GM03348 (cell line): ENCODE measurements around the gene IL20RA.
A peak's percentile ranks its signal among the peaks of the same experiment; 100 is the strongest.
"Not testable (repeated sequence)": the region's sequence is repeated elsewhere in the genome, so short reads cannot be mapped to it uniquely, and the experiment has no call there.

Source experiments
- DNase-seq: peaks from one replicate; pipeline ENCODE4 v3.0.0; 2012; ENCODE audit warnings: low spot score

IL20RA gene, protein sequence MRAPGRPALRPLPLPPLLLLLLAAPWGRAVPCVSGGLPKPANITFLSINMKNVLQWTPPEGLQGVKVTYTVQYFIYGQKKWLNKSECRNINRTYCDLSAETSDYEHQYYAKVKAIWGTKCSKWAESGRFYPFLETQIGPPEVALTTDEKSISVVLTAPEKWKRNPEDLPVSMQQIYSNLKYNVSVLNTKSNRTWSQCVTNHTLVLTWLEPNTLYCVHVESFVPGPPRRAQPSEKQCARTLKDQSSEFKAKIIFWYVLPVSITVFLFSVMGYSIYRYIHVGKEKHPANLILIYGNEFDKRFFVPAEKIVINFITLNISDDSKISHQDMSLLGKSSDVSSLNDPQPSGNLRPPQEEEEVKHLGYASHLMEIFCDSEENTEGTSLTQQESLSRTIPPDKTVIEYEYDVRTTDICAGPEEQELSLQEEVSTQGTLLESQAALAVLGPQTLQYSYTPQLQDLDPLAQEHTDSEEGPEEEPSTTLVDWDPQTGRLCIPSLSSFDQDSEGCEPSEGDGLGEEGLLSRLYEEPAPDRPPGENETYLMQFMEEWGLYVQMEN

GRCh38 chr6:137044366-137045221 is at the start of gene IL20RA:
Gene IL20RA, minus strand, starts transcription at chr6:137044965. Its CDS starts 237 bp downstream, at chr6:137044728.
- peak; percentile 65 for DNase-seq

GRCh38 chr6:137093183-137094069 is 48.7 kb upstream of the IL20RA start:
- DNase-seq, result no peak

- DNase-seq, result no peak
Observed at GRCh38 chr6:137092018-137092417, 47.3 kb upstream of the IL20RA start.

DNA sequence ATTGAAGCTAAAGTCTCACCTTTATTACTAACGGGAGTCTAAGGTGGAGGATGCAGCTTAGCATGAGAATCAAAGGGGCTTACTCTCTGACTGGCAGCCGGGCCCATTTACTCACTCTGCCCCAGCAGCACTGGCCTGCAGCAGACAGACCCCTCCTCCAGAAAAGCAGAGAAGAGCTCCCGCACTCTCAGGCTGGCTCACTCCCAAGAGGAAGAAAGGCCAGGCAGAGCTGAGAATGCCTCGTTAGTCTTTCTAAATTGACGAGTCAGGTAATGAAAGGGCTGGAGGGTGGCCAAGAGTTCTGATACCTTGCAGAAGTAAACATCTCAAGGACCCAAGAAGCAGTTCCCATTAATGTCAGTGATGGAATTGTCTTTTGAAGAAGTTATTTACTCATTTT is 44.5 kb upstream of the IL20RA start:
- no peak for DNase-seq

DNA sequence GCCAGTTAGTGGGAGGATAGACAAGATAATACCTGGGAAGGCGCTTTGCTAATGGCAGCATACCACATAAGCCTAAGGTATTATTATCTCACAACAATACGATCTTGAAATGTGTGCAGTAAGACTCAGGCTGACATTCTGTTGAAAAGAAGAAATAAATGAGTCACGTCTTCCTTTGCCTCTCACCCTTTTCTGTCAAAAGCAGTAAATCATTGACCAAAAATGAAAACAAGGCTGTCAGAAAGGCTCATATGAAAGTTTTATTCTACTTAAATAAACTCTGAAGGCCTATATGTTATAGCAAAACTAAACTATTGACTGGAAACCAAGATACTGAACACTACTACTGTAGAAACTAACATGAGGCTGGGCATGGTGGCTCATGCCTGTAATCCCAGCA is 43.1 kb upstream of the IL20RA start:
- DNase-seq, result no peak

DNA sequence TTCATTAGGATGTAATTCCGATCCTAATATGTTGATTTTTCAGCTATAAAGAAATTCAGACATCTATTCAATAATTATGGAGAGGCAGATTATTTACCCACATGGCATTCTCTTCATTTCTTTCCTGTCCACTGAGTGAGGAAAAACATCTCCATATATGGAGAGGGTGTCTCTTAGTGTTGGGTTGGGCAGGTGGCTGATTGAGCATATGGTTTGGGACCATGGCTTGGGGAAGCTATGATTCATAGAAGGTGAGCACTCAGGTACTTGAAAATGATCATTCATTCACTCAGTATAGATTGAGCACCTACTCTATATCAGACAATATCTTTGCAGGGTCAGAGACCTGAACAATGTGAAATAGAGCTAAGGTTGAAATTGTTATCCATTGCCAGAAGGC is 41.3 kb upstream of the IL20RA start:
- DNase-seq, result no peak

DNA sequence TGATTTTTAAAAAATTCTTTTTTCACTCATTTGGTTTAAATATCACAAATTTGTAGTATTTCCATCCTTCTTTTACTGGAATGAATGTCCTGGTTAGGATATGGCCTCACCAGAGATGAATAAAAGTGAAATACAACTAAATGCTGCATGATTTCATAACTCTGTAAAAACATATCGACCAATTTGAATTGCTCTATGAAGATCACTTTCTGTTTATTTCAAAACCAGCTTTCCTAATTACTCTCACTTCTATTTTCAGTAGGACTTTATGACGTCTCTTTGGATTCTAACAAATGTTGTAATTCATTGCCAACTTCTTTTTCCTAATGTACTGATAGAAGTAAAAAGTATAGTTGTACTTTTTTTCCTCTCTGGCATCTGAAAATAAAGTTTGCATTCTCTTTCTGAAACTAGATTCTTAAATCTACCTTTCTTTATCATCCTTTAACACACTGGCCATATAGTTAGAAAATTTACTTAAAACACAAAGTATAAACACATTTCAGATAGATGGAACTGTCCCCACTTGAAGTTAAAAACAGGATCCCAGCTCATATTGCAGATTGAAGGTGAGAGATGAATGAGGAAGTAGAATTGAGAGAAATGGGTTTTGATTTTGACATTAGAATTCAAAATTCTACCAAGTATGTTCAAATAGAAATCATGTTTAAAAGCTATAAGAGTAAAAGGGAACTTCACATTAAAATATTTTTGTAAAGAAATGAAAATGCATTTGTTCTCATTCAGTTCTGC is 40.3 kb upstream of the IL20RA start:
- no peak for DNase-seq

DNA sequence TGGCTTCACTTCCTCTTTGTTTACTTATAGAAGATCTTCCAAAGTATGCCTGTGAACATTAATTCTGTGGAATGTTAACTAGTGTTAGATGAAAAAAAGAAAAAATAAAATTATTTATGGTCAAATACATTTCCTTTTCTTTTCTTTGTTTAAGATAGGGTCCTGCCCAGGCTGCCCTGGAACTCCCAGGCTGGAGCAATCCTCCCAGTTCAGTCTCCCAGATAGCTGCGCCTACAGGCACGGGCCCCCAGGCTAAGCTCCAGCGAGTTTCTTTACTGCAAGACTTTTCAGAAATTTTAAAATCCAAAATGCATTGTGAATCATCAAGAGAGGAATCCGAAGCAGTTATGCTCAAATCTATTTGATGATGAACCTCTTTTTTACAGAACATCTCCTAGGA is 39.3 kb upstream of the IL20RA start:
- DNase-seq, result no peak

- DNase-seq, result no peak
Observed at GRCh38 chr6:137081997-137082396, 37.2 kb upstream of the IL20RA start.

DNA sequence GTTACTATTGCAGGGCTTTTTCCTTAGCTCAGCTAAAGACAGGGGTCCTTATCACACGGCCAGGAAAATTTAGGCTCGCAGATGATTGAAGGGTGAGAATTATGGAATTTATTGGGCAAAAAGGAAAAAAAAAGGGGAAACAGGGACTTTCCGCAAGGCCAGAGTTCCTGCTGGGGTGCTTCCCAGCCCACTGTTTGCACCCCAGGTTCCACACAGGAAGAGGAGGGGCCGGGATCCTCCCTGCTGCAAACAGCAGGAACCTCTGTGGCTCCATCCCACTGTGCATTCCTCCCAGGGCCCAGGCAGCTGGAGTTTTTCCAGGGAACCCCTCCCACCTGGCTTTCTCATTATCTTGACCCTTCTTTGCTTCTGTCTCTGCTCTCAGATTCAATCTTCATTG is 35.9 kb upstream of the IL20RA start:
- DNase-seq, result no peak

DNA sequence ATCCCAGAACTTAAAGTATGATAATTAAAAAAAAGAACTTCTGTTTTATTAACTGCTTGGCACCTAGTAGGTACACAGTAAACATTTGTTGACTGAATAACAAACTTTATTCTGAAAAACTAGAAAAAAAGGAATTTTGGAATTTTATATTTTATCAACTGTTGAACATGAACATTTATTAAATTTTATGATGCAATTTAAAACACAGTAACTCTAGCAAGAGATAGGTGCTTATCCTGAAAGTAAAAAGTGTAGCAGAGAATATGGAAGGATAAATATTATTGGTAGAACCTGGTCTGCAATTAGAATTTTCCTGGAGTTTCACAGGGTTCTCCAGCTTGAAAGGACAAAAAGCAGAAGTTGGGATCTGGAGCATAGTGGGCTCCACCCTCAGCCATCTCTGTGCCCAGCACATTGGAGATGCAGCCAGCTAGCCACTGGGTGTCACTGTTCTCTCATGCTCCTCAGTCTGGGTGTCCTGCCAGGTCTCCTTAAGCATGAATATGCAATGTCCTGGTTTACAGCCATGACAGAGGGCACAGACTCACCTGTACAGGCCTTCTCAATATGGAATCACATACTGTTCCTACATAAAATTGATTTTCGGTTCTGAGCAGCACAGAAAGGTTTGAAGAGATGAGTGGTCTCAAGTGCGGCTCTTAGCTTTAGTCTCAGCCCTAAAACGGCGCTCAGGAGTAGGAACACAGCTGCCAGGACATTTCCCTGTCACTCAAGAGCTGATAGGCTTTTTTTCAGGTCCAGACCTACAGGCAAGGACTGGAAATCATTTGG is 31.7 kb upstream of the IL20RA start:
- peak; percentile 59 for DNase-seq

DNA sequence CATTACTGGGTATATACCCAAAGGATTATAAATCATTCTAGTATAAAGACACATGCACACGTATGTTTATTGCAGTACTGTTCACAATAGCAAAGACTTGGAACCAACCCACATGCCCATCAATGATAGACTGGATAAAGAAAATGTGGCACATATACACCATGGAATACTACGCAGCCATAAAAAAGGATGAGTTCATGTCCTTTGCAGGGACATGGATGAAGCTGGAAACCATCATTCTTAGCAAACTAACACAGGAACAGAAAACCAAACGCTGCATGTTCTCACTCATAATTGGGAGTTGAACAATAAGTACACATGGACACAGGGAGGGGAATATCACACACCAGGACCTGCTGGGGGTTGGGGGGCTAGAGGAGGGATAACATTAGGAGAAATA is 31.0 kb upstream of the IL20RA start:
- DNase-seq, result not testable (repeated sequence)

GRCh38 chr6:137070303-137070702 is 25.5 kb upstream of the IL20RA start:
- DNase-seq, result no peak

DNA sequence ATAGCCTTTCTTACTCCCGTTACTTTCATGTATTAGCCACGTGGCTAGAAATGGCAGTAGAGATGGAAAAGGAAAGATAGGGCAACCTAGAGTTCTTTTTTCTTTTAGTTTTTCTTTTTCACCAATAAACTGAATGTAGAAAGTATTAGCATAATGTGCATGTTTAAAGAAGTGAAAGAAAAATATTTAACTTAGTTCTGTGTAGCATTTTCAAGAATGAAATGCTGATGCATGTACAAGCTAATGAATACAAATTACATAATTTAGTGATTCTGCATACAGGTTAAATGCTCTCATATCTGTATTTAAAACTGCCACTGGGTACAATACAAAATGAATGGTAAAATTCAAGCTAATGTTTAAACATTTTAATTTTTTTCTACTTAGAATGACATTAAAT is 22.6 kb upstream of the IL20RA start:
- DNase-seq, result no peak

DNA sequence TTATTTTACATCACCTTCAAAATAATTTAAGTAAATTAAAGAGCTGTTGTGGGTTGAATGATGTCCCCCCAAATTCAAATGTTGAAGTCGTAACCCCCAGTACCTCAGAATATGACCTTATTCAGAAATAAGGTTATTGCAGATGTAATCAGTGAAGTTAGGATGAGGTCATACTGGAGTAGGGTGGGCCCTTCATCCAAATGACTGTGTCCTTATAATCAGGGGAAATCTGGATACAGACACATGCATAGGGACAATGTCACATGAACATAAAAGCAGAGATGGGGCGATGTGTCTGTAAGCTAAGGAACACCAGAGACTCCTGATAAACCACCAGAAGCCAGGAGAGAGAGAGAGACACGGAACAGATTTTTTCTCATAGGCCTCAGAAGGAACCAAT is 13.3 kb upstream of the IL20RA start:
- DNase-seq, result no peak

DNA sequence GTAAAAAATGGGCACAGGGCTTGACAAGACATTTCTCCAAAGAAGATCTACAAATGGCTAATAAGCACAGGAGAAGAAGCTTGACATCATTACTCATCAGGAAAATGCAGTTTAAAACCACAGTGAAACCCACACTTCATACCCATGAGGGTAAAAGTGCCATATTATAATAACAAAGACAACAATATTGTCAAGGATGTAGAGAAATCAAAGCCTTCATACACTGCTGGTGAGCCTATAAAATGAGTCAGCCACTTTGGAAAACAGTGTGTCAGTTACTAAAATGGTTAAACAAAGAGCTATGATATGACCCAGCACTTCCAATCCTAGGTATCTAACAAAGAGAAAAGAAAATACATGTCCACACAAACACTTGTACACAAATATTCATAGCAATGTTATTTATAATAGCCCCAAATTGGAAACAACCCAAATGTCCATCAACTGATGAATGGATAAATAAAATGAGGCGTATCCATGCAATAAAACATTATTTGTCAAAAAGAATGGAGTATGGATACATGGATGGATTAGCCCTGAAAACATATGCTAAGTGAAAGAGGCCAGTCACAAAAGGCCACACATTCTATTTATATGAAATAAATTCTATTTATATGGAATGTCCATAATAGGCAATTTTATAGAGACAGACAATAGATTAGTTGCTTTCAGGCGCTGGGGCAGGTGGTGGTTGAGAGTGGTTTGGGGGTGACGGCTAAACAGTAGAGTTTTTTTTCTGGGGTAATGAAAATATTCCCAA is 11.5 kb upstream of the IL20RA start:
- DNase-seq, result no peak

- DNase-seq, result no peak
Observed at GRCh38 chr6:137051790-137052472, 7.2 kb upstream of the IL20RA start.

- no peak for DNase-seq
Observed at GRCh38 chr6:137049095-137049494, 4.3 kb upstream of the IL20RA start.

GRCh38 chr6:137046871-137047412 is 2.2 kb upstream of the IL20RA start:
- DNase-seq, result no peak
